ENCODE measurements around the gene DNMT3A.

- no peak for TF ChIP-seq CTCF (IDR thresholded peaks at IDR 0.05)
- no peak for TF ChIP-seq POLR2A (IDR thresholded peaks at IDR 0.05)
Observed at GRCh38 chr2:25337276-25337675, 4.4 kb downstream of the DNMT3A start.
